ENCODE measurements around the gene NFU1.
"Not testable (repeated sequence)": the region's sequence is repeated elsewhere in the genome, so short reads cannot be mapped to it uniquely, and the experiment has no call there.

Gene NFU1

DNA sequence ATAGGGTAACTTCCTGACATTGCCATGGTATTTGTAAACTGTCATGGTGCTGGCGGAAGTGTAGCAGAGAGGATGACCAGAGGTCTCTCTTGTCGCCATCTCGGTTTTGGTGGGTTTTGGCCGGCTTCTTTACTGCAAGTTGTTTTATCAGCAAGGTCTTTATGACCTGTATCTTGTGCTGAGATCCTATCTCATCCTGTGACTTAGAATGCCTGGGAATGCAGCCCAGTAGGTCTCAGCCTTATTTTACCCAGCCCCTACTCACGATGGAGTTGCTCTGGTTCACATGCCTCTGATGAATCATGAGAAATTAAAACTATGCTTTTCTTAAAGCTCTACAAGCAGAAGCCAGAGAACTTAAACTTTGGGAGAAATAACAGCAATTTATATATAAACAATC is 12.7 kb upstream of the NFU1 start:
- Histone ChIP-seq H3K27me3 (ENCODE audit: low read depth, low read length) (no peaks in the 10 kb centered on the region), H3K9me3 (ENCODE audit: control insufficient read depth in 1 of 2, low read length in 2 of 2) (no peaks in the 10 kb centered on the region), H3K27ac (ENCODE audit: low read length) (no peak overlapping the region)

DNA sequence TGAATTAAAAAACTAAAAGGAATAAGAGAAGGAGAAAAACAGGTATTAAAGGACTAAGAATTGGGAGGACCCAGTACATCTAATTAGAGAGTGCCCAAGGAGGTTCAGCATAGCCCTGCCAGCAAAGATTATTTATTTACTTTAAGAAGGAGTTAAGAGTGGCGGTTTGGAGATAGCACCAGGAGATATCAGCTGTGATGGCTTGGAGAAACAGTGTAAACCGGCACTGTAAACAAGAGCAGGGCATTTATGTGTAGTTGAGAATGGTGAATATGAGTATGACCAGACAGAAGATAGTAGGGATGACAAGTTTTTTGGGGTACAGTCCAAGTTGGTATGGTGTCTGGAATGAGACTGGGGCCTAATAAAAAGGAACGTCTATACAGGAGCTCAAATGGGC is 6.4 kb upstream of the NFU1 start:
- not testable (repeated sequence) for H3K4me1 ChIP-seq (ENCODE audit: control insufficient read depth in 1 of 2, insufficient read depth in 2 of 2, low read length in 2 of 2); H3K4me3 ChIP-seq (ENCODE audit: low read depth in 1 of 2, low read length in 2 of 2); H3K9me3 ChIP-seq (ENCODE audit: control insufficient read depth in 1 of 2, low read length in 2 of 2); H3K36me3 ChIP-seq (ENCODE audit: control insufficient read depth in 1 of 2, insufficient read depth in 2 of 2, low read length in 2 of 2); H3K27me3 ChIP-seq (ENCODE audit: low read depth, low read length); H3K27ac ChIP-seq (ENCODE audit: low read length)

More for the DNA sequence above, 12.7 kb upstream of the NFU1 start:
- no peak overlapping the region for H3K4me3 ChIP-seq (ENCODE audit: low read depth in 1 of 2, low read length in 2 of 2)
- no peaks in the 10 kb centered on the region for H3K4me1 ChIP-seq (ENCODE audit: control insufficient read depth in 1 of 2, insufficient read depth in 2 of 2, low read length in 2 of 2)
- H3K36me3 ChIP-seq (ENCODE audit: control insufficient read depth in 1 of 2, insufficient read depth in 2 of 2, low read length in 2 of 2): no peaks in the 10 kb centered on the region

DNA sequence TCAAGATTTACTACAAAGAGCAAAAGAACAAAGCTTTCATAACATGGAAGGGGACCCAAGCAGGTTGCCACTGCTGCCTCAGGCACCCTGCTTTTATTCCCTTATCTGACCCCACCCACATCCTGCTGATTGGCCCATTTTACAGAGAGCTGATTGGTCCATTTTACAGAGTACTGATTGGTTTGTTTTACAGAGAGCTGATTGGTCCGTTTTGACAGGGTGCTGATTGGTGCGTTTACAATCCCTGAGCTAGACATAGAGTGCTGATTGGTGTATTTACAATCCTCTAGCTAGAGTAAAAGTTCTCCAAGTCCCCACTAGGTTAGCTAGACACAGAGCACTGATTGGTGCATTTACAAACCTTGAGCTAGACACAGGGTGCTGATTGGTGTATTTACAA is 2.3 kb upstream of the NFU1 start:
- not testable (repeated sequence) for H3K4me3 ChIP-seq (ENCODE audit: low read depth in 1 of 2, low read length in 2 of 2); H3K27ac ChIP-seq (ENCODE audit: low read length); H3K27me3 ChIP-seq (ENCODE audit: low read depth, low read length); H3K9me3 ChIP-seq (ENCODE audit: control insufficient read depth in 1 of 2, low read length in 2 of 2); H3K36me3 ChIP-seq (ENCODE audit: control insufficient read depth in 1 of 2, insufficient read depth in 2 of 2, low read length in 2 of 2)
- peaks cover 11 to 12% of the 10 kb centered on the region in 2 donors for H3K4me1 ChIP-seq (ENCODE audit: control insufficient read depth in 1 of 2, insufficient read depth in 2 of 2, low read length in 2 of 2)

DNA sequence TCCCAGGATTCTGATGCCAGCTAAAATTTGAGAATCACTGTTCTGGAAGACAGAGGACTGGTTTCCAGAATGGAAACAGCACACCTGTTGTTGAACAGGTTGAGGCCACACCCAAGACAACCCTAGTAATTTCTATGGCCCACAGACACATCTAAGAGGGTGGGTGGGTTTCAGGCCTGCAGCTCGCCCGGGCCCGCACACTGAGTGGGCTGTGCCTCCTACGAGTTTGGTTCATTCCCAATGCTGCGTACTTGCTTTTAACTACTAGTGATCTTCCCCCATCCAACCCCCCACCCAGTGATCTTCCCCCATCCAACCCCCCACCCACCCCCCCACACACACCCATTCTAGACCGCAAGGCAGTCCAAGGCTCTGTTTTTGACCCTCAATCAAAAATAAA is 1.3 kb upstream of the NFU1 start:
- no peaks in the 10 kb centered on the region for H3K9me3 ChIP-seq (ENCODE audit: control insufficient read depth in 1 of 2, low read length in 2 of 2)
- H3K27me3 ChIP-seq (ENCODE audit: low read depth, low read length): no peaks in the 10 kb centered on the region
- no peak overlapping the region for H3K27ac ChIP-seq (ENCODE audit: low read length)
- H3K4me3 ChIP-seq (ENCODE audit: low read depth in 1 of 2, low read length in 2 of 2): no peak overlapping the region
- peaks cover 12 to 13% of the 10 kb centered on the region in 2 donors for H3K4me1 ChIP-seq (ENCODE audit: control insufficient read depth in 1 of 2, insufficient read depth in 2 of 2, low read length in 2 of 2)
- H3K36me3 ChIP-seq (ENCODE audit: control insufficient read depth in 1 of 2, insufficient read depth in 2 of 2, low read length in 2 of 2): peaks cover 0 to 5% of the 10 kb centered on the region in 2 donors

DNA sequence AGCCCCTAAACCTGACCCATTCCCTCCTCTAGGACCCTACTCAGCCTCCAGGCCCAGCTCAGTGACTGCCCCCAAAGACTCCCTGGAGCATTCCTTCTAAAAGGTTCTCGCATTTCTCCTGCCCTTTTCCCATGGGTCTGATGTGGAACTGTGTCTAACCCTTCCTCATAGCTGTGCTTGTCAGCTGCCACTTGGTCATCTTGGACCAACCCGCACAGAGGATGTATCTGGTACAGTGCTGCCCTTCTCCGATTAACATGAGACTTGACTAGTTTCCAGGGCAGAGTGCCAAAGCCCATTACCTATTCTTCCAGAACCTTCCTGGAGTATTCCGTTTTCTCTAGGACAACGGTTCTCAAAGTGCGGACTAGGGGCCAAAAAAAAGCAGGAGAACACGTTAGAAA is 518 bp upstream of the NFU1 start:
- Histone ChIP-seq H3K4me1 (ENCODE audit: control insufficient read depth in 1 of 2, insufficient read depth in 2 of 2, low read length in 2 of 2) (peaks cover 12 to 13% of the 10 kb centered on the region in 2 donors), H3K36me3 (ENCODE audit: control insufficient read depth in 1 of 2, insufficient read depth in 2 of 2, low read length in 2 of 2) (peaks cover 0 to 5% of the 10 kb centered on the region in 2 donors), H3K4me3 (ENCODE audit: low read depth in 1 of 2, low read length in 2 of 2) (peak overlapping the region; percentile 89 to 90), H3K27me3 (ENCODE audit: low read depth, low read length) (no peaks in the 10 kb centered on the region), H3K9me3 (ENCODE audit: control insufficient read depth in 1 of 2, low read length in 2 of 2) (no peaks in the 10 kb centered on the region), H3K27ac (ENCODE audit: low read length) (peak overlapping the region; percentile 99)

DNA sequence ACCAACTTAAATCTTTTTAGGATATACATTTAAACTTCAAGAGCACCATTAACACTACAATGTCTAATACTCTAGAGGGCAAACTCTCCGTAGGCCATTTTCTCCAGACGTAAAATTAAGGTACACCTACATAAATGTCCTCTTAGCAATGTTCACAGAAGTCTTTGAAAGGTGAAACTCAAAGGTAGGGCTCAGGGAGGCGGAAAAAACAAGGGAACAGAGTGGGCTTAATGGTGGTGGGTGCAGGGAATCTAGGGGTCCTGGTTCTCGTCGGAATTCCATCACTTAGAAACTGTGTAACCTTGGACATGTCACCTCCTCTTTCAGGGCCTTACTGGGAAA is 668 bp downstream of the NFU1 start:
- Histone ChIP-seq H3K4me3 (ENCODE audit: low read depth in 1 of 2, low read length in 2 of 2) (peak overlapping the region; percentile 89 to 90), H3K4me1 (ENCODE audit: control insufficient read depth in 1 of 2, insufficient read depth in 2 of 2, low read length in 2 of 2) (peaks cover 12 to 13% of the 10 kb centered on the region in 2 donors), H3K9me3 (ENCODE audit: control insufficient read depth in 1 of 2, low read length in 2 of 2) (no peaks in the 10 kb centered on the region), H3K36me3 (ENCODE audit: control insufficient read depth in 1 of 2, insufficient read depth in 2 of 2, low read length in 2 of 2) (peaks cover 0 to 6% of the 10 kb centered on the region in 2 donors), H3K27ac (ENCODE audit: low read length) (peak overlapping the region; percentile 99), H3K27me3 (ENCODE audit: low read depth, low read length) (no peaks in the 10 kb centered on the region)

DNA sequence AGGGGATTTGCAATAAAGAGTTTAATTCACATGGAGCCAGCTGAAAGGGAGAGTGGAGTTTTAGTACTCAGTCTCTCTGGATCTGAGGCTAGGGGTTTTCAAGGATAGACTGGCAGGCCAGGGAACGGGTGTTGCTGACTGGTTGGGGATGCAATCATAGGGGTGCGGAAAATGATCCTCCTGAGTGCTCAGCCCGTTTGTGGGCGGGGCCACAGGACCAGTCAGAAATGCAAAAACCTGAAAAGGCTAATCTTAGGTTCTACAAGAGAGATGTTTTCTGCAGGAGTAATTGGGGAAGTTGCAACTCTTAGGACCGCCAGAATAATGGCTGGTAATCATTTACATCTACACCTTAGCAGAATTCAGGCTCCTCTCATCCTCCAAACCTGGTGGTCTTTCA is 2.5 kb downstream of the NFU1 start:
- H3K27ac ChIP-seq (ENCODE audit: low read length): no peak overlapping the region
- peaks cover 12 to 13% of the 10 kb centered on the region in 2 donors for H3K4me1 ChIP-seq (ENCODE audit: control insufficient read depth in 1 of 2, insufficient read depth in 2 of 2, low read length in 2 of 2)
- H3K27me3 ChIP-seq (ENCODE audit: low read depth, low read length): no peaks in the 10 kb centered on the region
- peaks cover 6 to 11% of the 10 kb centered on the region in 2 donors for H3K36me3 ChIP-seq (ENCODE audit: control insufficient read depth in 1 of 2, insufficient read depth in 2 of 2, low read length in 2 of 2)
- no peaks in the 10 kb centered on the region for H3K9me3 ChIP-seq (ENCODE audit: control insufficient read depth in 1 of 2, low read length in 2 of 2)
- no peak overlapping the region for H3K4me3 ChIP-seq (ENCODE audit: low read depth in 1 of 2, low read length in 2 of 2)

DNA sequence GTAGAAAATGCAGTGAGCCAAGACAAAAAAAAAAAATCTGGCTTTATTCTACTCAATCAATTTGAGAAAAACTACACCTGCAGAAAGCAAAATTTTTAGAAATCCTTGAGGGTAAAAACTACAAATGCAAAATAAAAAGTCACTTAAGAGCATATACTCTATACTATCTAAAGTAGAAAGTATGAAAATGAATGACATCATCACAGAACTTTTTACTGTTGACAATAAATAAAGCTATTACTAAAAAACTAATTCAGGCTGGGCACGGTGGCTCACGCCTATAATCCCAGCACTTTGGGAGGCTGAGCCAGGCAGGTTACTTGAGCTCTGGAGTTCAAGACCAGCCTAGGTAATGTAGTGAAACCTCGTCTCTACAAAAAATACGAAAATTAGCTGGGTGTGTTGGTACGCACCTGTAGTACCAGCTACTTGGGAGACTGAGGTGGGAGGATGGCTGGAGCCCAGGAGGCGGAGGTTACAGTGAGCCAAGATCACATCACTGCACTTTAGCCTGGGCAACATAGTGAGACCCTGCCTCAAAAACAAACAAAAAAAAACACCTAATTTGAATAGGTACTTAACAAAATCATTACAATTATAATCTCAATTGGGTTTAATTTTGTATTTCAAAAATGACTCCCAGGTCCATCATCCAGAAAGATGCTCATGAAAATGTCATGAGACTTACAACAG is 7.6 kb downstream of the NFU1 start:
- no peaks in the 10 kb centered on the region for H3K27me3 ChIP-seq (ENCODE audit: low read depth, low read length)
- H3K27ac ChIP-seq (ENCODE audit: low read length): no peak overlapping the region
- peaks cover 10 to 12% of the 10 kb centered on the region in 2 donors for H3K36me3 ChIP-seq (ENCODE audit: control insufficient read depth in 1 of 2, insufficient read depth in 2 of 2, low read length in 2 of 2)
- H3K4me1 ChIP-seq (ENCODE audit: control insufficient read depth in 1 of 2, insufficient read depth in 2 of 2, low read length in 2 of 2): peaks cover 0 to 3% of the 10 kb centered on the region in 2 donors
- H3K4me3 ChIP-seq (ENCODE audit: low read depth in 1 of 2, low read length in 2 of 2): no peak overlapping the region
- H3K9me3 ChIP-seq (ENCODE audit: control insufficient read depth in 1 of 2, low read length in 2 of 2): no peaks in the 10 kb centered on the region

DNA sequence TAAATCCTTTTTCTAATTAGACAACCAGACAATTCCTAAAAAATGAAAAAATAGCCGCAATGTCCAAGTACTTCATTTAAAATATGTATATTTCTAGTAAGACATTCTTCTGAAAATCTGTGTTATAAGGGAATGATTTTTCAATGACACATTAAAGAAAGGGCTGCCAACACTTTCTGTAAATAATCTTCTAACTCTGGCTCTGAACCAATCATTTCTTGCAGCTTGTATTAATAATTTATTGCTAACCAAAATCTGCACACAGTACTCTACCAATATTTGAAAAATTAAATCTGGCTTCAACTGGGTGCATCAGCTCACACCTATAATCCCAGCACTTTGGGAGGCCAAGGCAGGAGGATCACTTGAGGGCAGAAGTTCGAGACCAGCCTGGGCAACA is 8.3 kb downstream of the NFU1 start:
- Histone ChIP-seq H3K4me3 (ENCODE audit: low read depth in 1 of 2, low read length in 2 of 2) (no peak overlapping the region), H3K27ac (ENCODE audit: low read length) (no peak overlapping the region), H3K27me3 (ENCODE audit: low read depth, low read length) (no peaks in the 10 kb centered on the region), H3K36me3 (ENCODE audit: control insufficient read depth in 1 of 2, insufficient read depth in 2 of 2, low read length in 2 of 2) (peaks cover 10 to 12% of the 10 kb centered on the region in 2 donors), H3K9me3 (ENCODE audit: control insufficient read depth in 1 of 2, low read length in 2 of 2) (no peaks in the 10 kb centered on the region), H3K4me1 (ENCODE audit: control insufficient read depth in 1 of 2, insufficient read depth in 2 of 2, low read length in 2 of 2) (no peaks in the 10 kb centered on the region)

DNA sequence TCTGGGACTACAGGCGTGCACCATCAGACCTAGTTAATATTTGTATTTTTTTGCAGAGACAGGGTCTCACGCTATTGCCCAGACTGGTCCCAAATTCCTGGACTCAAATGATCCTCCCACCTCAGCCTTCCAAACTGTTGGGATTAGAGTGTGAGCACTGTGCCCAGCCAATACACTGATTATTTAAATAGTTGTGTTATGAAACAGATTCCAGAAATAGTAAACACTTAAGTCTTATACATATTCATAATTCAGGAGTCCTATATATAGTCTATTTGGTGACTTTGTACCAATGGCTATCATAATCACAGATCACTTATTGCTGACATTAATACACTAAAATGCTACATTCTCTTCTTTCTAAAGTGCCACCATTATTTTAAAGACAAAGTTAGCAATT is 12.8 kb downstream of the NFU1 start:
- Histone ChIP-seq H3K27me3 (ENCODE audit: low read depth, low read length) (no peaks in the 10 kb centered on the region), H3K4me1 (ENCODE audit: control insufficient read depth in 1 of 2, insufficient read depth in 2 of 2, low read length in 2 of 2) (no peaks in the 10 kb centered on the region), H3K36me3 (ENCODE audit: control insufficient read depth in 1 of 2, insufficient read depth in 2 of 2, low read length in 2 of 2) (peaks cover 4 to 7% of the 10 kb centered on the region in 2 donors), H3K4me3 (ENCODE audit: low read depth in 1 of 2, low read length in 2 of 2) (no peak overlapping the region), H3K9me3 (ENCODE audit: control insufficient read depth in 1 of 2, low read length in 2 of 2) (no peaks in the 10 kb centered on the region), H3K27ac (ENCODE audit: low read length) (no peak overlapping the region)

DNA sequence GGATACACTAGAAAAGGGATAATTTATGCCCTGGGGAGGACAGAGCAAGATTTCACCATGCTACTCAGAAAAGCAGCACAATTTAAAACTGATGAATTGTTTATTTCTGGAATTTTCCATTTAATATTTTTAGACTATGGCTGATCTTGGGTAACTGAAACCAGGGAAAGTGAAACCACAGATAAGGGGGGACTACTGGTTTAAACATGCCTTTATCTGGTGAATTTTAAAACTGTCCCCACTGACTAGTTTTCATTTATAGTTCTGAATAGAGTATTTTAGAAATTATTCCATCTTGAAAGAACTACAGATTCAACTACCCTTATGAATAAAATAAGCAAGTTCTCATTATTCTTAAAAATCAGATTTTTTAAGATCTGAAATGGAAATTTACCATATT is 15.0 kb downstream of the NFU1 start:
- Histone ChIP-seq H3K4me3 (ENCODE audit: low read depth in 1 of 2, low read length in 2 of 2) (no peak overlapping the region), H3K4me1 (ENCODE audit: control insufficient read depth in 1 of 2, insufficient read depth in 2 of 2, low read length in 2 of 2) (no peaks in the 10 kb centered on the region), H3K27me3 (ENCODE audit: low read depth, low read length) (no peaks in the 10 kb centered on the region), H3K9me3 (ENCODE audit: control insufficient read depth in 1 of 2, low read length in 2 of 2) (no peaks in the 10 kb centered on the region), H3K36me3 (ENCODE audit: control insufficient read depth in 1 of 2, insufficient read depth in 2 of 2, low read length in 2 of 2) (peaks cover 4 to 14% of the 10 kb centered on the region in 2 donors), H3K27ac (ENCODE audit: low read length) (no peak overlapping the region)

DNA sequence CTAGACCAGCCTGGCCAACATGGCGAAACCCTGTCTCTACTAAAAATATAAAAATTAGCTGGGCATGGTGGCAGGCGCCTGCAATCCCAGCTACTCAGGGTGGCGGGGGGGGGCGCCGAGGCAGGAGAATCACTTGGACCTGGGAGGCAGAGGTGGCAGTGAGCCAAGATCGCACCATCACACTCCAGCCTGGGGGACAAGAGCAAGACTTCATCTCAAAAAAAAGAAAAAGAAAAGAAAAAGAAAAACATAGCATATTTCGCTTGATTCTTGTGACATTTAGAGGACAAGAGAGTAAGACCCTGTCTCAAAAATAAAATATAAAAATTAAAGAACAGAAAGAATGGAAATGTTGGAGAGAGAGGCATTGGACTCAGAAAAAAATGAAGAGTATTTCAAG is 18.1 kb downstream of the NFU1 start:
- H3K9me3 ChIP-seq (ENCODE audit: control insufficient read depth in 1 of 2, low read length in 2 of 2); H3K27ac ChIP-seq (ENCODE audit: low read length); H3K27me3 ChIP-seq (ENCODE audit: low read depth, low read length); H3K4me3 ChIP-seq (ENCODE audit: low read depth in 1 of 2, low read length in 2 of 2); H3K4me1 ChIP-seq (ENCODE audit: control insufficient read depth in 1 of 2, insufficient read depth in 2 of 2, low read length in 2 of 2): not testable (repeated sequence)
- peaks cover 6 to 13% of the 10 kb centered on the region in 2 donors for H3K36me3 ChIP-seq (ENCODE audit: control insufficient read depth in 1 of 2, insufficient read depth in 2 of 2, low read length in 2 of 2)

Measured in muscle layer of duodenum (tissue), 2 donors.